ENCODE data around the gene KRT37.
"Not testable (repeated sequence)": the region's sequence is repeated elsewhere in the genome, so short reads cannot be mapped to it uniquely, and the experiment has no call there.

DNA sequence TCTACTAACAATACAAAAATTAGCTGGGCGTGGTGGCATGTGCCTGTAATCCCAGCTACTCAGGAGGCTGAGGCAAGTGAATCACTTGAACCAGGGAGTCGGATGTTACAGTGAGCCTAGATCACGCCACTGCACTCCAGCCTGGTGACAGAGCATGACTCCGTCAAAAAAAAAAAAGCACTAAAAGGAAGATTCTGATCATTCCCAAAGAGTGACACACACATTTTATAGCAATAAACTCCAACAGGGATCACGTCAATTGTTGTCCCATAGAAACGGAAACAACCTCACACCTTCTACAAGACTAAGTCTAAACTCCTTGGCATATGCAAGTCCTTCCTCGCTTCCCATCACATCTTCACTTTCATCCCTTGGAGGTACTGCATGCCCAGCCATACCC lies 44.3 kb downstream of the KRT37 start:
- TF ChIP-seq TARDBP (IDR thresholded peaks at IDR 0.05); HDGF (IDR thresholded peaks at IDR 0.05; ENCODE audit: borderline replicate concordance); SP1 (IDR thresholded peaks at IDR 0.05); NFRKB (IDR thresholded peaks at IDR 0.05); FOXA1 (IDR thresholded peaks at IDR 0.05); BHLHE40 (IDR thresholded peaks at IDR 0.05; ENCODE audit: borderline replicate concordance); LEF1 (IDR thresholded peaks at IDR 0.05; ENCODE audit: borderline replicate concordance); ARNT (IDR thresholded peaks at IDR 0.05); CTBP1 (IDR thresholded peaks at IDR 0.05; ENCODE audit: borderline replicate concordance); ELF4 (IDR thresholded peaks at IDR 0.05); FOXK2 (IDR thresholded peaks at IDR 0.05); FOXM1 (IDR thresholded peaks at IDR 0.05; ENCODE audit: borderline replicate concordance): not testable (repeated sequence)
